VCaP (cell line): ENCODE measurements around the gene SLC44A5.
"Not testable (repeated sequence)": the region's sequence is repeated elsewhere in the genome, so short reads cannot be mapped to it uniquely, and the experiment has no call there.

Source experiments
- H3K27ac ChIP-seq: fragments of 450-650 bp; 2 replicates; pipeline ENCODE4 v1.5.1; 2017
- CTCF ChIP-seq: fragments of 450-650 bp; conservative IDR thresholded peaks from 2 replicates; pipeline ENCODE4 v1.5.1; 2017; ENCODE audit warnings: mild to moderate bottlenecking, moderate library complexity

Gene SLC44A5

GRCh38 chr1:75612976-75613375, 2.1 kb upstream of the SLC44A5 start:
- no peak for TF ChIP-seq CTCF
- no peak overlapping the region for H3K27ac ChIP-seq

DNA sequence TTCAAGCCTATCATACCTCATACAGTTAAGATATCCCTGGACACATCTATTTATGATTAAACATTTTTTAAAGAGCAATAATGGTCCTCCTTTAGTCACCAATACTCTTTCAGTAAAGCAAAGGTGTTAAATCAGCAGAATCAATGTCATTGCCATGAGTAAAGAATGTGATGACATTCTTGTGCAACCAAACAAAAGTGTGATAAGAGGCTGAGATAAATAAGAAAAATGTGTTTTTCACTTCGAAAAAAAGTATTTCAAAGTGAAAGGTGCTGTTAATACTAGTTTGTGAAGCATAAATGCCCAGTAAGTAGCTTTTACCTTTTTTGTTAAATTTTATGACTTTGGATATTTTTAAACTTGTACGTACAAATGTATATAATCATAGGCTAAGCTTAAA, 8.4 kb downstream of the SLC44A5 start:
- H3K27ac ChIP-seq, result no peak overlapping the region
- TF ChIP-seq CTCF, result no peak

GRCh38 chr1:75600781-75601180, 10.1 kb downstream of the SLC44A5 start:
- no peak for TF ChIP-seq CTCF

GRCh38 chr1:75594327-75594726, 16.6 kb downstream of the SLC44A5 start:
- TF ChIP-seq CTCF, result no peak
- H3K27ac ChIP-seq, result no peak overlapping the region

More at GRCh38 chr1:75600781-75601180, 10.1 kb downstream of the SLC44A5 start:
- no peak overlapping the region for H3K27ac ChIP-seq

GRCh38 chr1:75593457-75593856, 17.5 kb downstream of the SLC44A5 start:
- not testable (repeated sequence) for H3K27ac ChIP-seq

GRCh38 chr1:75589637-75590036, 21.3 kb downstream of the SLC44A5 start:
- no peak for TF ChIP-seq CTCF
- H3K27ac ChIP-seq, result peak overlapping the region; percentile 91

DNA sequence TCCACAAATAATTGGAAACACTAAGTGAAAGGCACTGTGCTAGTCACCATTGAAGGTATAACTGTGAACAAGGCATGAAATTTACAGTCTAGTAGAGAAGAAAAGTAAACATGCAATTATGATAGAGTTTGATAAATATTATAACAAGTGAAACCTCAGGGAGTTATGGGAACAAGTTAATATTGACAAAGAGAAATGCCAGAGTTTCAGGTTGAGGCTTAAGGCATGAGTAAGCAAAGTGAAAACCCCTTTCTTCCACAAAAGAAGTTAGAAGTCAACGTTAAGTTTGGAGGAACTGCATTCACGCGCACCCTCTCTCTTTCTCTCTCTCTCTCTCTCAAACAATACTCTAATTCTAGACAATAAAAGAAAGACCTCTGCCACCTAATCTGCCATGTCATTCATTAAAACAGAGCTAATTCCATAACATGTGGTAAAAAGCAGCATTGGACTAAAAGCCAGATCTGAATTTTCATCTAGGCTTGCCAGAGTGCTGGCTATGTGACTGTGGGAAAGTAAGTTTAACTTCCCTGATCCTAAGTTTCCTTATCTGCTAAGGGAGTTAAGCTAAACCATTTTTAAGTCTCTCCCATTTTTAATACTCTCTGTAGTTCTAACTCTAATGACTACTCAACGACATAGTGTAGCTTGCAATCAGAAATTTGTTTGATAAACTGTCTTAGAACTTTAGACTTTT, 22.0 kb downstream of the SLC44A5 start:
- peak overlapping the region; percentile 91 for H3K27ac ChIP-seq
- TF ChIP-seq CTCF, result no peak

DNA sequence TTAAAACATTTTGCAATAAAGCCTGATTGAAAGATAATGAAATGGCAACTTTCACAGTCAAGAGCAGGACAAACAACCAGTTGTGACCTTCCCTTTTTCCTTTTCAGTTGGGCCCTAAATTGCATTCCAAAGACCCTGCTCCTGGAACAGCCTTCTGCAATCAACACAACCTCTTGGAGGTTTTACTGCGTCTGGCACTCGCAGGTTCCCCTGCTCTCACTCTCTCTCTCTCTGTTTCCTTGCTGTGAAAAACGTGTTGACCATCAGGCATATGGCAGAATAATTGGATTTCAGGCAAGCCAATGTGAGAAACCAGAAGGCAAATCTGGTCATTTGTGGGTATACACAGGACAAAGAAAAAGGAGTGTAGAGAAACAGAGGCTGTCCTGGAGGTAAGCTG, 23.2 kb downstream of the SLC44A5 start:
- H3K27ac ChIP-seq, result peak overlapping the region; percentile 91
- TF ChIP-seq CTCF, result no peak
